GM21576 (cell line): ENCODE results near the gene CLIC5.
A peak's percentile ranks its signal among the peaks of the same experiment; 100 is the strongest.

Source experiments
- ATAC-seq: cut with Tn5 transposase; IDR thresholded peaks from one replicate; pipeline ENCODE4 v1.9.1; 2021; ENCODE audit warnings: mild to moderate bottlenecking, moderate library complexity; ENCODE audit not compliant: unreplicated experiment

Gene CLIC5

DNA sequence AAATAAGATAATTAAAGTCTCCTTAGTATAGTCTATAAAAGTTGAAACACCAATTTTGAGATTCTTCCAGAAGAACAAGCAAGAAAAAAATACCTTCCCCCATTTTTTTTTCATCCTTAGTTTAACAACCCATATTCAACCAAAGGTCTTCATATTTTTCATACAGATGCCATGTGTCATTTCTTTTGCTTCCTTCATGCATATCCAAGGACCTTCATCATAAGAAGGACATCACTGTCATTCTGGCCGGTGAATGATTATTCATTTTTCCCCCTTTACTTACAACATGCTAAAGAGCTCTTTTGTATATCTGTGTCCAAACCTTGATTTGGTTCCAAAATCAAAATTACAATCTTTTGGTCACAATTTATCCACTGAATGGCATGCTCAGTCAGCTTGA lies 21.3 kb upstream of the CLIC5 start:
- no peak for ATAC-seq

DNA sequence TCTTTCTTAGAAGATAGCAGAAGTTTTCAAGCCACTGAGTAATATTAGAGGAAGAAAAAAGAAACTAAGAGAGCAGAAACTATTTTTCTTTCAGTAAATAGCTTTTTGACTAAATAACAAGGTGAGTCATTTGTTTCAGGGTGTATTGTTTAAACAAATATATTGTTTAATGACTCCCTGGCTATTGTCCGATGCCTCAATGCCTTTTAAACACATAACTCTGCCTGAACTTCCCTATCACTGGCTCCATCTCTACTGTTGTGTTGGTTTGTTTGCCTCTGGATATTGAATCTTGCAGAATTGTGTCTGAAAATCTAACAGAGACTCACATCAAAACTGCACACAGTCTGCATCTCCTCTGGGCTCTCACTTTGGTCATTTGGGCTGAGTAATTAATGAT lies 19.6 kb upstream of the CLIC5 start:
- ATAC-seq, result no peak

DNA sequence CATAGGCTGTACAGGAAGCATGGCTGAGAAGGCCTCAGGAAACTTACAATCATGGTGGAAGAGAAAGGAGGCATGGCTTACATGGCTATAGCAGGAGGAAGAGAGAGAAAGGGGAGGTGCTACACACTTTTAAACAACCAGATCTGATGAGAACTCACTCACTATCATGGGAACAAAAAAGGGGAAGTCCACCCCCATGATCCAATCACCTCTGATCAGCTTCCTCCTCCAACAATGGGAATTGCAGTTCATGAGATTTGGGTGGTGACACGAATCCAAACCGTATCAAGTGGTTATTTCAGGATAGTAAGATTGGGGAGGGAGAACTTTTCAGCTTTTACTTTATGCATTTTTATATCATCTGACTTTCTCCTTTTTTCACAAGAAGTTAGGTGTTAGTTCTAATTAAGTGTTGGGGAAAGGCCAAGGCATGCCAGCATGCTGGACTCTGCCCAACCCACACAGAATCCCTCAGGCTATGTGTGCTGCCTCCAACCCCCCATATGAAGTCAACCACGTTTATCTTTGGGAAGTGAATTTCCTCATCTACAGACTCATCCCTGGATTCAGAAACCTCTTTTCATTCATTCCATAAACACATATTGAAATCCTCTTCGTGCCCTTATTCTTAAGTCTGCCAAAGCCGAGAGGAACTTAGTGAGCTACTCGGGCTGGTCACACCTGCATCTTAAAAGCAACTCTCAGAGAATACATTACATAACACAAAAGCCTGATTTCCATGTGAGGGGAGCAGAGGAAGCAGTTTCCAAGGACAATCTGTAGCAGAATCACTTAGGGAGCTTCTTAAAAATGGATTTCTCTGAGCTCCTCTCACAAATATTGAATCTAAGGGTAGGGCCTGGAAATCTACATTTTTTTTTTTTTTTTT lies 16.7 kb upstream of the CLIC5 start:
- ATAC-seq, result no peak

DNA sequence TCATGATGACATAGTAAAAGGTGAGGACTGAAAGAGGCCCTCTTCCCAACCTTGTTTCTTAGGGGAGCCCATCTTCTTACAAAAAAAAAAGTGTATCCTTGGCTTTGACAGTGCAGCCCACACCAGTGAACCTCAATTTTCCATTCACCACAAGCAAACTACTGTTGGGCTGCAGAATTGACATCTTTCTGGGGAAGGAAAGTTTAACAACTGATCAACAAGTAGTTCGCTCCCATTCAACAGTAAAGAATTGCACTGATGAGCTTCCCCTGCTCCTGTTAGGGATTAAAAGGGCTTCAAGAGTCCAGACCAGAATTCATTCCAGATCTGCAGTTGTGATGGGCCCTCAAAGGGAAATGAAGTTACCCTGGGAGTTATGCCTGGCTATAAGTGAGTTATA lies 13.9 kb upstream of the CLIC5 start:
- ATAC-seq, result no peak

DNA sequence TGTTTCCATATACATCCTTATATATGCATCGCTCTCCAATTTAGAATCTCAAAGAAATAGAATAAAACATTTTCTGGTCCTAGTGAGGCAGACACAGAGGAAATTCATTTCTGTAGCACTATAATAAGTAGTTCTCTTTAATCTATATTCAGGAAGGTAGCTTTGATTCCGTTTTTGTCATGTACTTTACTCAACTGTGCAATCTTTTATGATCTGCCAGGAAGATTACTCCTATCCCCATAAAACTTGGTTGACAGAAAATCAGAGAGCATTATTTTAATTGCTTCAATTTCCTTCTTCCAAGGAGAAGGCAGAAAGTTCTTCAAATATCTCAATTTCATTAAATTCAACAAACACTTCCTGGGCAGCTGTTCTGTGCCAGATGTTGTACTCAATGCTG lies 10.6 kb upstream of the CLIC5 start:
- ATAC-seq, result no peak

DNA sequence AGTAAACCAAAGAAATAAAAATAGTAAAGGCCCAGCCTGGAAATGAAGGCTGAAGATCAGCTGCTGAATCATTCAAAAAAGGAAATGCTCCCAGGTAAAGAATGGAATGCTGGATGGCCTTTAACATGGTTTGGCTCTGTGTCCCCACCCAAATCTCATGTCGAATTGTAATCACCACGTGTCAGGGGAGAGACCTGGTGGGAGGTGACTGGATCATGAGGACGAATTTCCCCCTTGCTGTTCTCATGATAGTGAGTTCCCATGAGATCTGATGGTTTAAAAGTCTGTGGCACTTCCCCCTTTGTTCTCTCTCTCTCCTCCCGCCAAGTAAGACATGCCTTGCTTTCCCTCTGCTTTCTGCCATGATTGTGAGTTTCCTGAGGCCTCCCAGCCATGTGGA lies 9.9 kb upstream of the CLIC5 start:
- ATAC-seq, result no peak

DNA sequence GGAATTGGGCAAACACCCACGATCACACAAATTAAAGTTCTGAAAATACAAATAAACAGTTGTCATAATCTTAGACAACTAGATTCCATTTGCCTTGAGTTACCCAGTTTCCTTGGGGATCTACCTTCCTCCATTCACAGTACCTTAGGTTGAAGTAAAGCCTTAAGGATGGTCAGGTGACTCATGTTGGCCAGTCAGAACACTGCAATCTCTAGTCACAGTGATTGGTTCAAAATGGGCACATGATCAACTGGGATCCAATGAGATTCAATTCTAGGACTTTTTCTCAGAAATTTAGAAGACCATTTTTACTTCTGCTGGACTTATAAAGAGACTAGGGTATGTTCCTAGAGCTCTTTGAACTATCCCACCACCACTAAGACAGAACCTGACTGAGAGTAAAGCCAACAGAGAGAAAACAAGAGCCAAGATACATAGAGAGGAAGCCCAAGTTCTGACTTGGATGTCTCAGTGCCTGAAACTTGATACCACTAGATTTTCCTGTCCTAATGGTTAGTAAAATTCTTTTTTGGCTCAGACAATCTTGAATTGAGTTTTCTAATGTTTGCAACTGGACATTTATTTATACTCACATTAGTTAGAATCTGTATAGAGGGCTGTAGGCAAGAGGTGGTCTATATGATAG lies 8.6 kb upstream of the CLIC5 start:
- no peak for ATAC-seq

DNA sequence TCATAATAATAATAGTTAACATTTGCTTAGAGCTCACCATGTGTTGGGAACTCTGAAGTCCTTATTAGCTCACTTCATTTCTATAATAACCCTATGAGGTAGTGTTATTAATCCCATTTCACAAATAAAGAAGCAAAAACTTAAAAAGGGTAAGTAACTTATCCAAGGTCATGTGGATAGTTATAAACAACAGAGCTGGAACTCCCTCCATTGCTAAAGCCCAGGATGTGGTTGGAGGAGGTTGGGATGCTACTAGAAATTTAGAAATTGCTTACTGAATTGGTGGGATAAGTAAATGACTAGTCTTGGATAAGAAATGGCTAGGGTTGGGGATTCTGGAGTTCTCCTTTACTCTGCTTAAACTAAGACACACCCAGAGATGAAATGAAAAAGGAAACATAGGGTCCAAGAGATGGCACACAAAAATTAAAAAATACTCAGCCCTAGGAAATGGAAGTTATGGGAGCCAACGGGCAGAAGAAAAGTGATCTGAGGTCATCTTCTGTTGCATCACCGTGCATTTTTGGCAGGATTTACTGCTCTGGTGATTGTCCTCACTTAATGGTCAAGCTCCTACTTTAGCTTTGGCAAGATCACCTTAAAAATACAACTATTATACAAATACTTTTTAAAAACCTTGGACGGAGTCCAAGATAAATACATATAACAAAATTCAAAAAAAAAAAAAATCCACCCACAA lies 7.7 kb upstream of the CLIC5 start:
- no peak for ATAC-seq

DNA sequence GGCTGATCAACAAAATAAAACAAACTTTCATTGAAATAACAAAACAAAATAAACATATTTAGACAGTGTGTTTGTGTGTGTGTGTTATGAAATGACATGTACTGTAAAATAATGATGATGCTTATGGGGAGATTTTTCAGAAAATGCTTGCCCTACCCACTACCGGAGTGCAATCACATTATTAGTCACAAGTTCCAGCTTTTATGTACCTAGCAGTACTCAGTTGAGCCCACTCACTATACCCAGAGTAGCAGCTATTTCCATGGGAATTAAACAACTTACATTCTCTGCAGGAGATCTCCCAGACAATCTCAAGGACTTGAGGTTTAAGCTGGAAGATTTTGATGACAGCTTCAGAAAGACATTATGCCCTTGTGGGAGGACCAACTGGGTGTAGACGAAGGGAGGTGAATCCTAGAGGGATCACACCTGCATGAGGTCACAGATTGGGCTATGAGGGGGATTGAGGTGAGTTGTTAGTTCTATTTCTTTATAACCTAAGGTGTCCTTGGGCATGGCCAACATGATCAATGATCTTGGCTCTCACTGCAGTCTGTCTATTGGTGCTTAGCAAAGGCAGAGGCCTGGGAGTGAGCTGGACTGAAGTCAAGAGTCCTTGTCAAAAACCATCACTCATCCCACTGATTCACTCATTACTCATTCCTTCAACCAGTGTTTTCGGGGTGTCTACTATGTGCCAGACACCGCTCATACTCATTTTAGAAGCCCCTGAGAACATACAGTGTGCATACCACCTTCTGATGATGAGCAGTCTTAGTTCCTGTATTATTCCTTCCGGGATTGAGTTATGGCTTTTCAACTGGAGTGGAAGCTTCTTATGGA lies 6.7 kb upstream of the CLIC5 start:
- no peak for ATAC-seq

DNA sequence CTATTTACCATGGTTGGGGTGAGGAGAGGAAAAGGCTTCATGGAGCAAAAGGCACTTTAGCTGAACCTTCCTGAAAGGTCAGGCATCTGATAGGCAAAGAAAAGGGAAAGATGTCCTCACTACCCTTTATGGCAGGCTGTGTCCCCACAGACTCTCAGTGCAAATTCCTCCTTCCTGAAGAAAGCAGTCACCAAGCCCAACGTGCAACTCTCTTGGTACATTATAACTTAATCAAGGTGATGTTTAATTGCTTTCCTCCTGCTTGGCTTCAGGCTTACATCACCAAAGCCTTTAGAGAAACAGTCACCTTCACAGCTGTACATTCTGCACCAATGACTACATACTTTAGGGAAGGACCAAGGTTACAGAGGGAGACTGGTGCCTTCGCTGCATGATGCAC lies 2.1 kb upstream of the CLIC5 start:
- ATAC-seq, result no peak

DNA sequence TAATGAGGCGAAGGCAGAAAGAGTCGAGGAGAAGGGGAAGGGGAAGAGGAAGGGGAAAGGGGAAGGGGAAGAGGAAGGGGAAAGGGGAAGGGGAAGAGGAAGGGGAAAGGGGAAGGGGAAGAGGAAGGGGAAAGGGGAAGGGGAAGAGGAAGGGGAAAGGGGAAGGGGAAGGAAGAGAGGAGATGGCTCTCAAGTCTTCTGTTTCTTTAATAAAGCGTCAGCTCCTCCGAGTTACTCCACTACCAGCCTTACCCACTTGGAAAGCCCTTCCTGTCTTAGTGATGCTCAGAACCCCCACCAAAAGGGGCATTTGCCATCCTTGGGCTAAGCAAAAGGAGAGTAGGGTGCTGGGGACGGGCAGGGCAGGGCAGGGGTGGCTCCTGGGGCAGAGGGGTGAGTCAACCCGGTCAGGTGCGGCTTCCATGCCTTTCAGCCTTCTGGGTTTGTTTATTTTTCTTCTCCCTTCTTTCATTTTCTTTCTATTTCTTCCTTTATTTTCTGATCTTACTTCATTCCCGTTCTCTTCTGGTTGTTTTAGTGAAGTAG lies 476 bp upstream of the CLIC5 start:
- no peak for ATAC-seq

DNA sequence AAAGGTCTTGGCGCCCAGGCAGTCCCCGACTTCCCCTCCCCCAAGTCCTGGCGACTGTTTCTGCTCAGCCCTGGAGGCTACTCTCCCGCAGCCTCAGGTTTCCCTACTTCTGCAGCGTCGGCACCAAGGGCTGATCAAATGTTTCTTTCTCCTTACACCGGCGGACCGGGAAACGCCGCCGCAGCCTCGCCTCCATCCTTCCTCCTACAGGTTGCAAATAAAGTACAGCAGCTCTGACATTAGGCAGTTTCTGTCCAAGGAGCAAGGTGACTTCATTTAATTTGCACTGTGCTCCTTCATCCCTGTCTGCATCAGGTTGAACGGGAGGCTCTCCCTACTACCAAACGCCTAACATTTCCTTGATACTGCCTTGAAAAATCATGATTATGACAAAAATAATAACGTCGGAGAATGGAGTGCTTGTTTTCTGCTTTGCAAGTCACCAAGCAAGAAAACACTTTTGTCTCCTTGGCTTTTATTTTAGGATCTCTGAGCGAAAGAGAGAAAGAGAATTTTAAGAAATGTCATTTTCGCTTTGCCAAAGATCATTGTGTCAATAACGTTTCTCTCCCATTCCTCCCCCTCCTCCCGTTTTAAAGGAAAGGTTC lies 1.0 kb downstream of the CLIC5 start:
- ATAC-seq, result no peak

DNA sequence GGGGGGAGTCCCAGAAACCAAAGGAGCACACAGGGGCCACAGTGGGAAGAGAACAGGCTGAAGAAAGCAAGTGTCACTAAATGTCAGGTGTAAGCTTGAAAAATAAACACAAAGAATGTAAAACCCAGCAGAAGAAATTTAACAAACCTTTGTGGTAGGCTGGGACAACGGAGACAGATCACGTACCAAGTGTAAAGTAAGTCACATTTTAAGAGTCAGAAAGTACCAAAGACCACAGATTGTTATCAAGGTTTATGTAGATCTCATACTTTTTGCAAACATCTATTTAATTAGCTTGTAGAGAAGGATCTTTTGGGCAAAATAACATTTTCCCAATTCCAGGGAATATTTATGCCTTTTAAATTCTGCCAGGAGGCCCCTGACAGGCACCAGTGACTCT lies 1.6 kb downstream of the CLIC5 start:
- ATAC-seq, result no peak

DNA sequence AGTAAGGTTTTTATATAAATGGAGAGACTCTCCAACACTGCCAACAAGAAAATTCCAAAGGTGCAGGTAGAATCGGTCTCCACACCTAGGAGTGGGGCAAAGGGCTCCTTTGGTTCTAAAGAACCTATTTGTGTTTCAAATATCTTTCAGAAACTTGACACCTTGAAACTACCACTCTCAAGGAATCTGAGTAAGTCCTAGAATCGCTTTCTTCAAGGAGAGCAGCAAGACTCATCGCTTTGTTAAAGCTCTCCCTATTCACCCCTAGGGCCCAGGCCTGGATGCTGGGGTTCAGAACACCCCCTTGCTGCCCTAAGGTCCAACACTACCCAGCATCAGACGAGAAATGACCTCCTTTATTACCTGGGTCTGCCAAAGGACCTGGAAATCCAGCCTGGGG lies 2.0 kb downstream of the CLIC5 start:
- ATAC-seq, result no peak

DNA sequence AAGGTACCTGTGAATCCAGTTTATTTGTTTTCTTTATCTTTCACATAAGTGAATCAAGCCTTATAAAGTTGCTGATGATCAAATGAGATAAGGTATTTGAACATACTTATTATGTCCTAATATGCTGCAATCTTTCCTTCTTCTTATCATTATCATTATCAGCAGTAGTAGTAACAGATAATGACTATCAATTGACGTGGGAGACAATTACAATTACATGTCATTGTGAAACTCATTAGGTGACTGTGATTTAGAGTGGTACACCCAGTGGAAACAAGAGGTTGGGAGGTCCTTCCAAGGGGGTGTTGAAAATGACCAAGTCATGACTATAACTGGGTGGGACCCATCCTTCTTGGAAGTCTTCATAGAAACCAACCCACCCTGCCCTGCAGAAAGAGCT lies 2.8 kb downstream of the CLIC5 start:
- ATAC-seq, result no peak

DNA sequence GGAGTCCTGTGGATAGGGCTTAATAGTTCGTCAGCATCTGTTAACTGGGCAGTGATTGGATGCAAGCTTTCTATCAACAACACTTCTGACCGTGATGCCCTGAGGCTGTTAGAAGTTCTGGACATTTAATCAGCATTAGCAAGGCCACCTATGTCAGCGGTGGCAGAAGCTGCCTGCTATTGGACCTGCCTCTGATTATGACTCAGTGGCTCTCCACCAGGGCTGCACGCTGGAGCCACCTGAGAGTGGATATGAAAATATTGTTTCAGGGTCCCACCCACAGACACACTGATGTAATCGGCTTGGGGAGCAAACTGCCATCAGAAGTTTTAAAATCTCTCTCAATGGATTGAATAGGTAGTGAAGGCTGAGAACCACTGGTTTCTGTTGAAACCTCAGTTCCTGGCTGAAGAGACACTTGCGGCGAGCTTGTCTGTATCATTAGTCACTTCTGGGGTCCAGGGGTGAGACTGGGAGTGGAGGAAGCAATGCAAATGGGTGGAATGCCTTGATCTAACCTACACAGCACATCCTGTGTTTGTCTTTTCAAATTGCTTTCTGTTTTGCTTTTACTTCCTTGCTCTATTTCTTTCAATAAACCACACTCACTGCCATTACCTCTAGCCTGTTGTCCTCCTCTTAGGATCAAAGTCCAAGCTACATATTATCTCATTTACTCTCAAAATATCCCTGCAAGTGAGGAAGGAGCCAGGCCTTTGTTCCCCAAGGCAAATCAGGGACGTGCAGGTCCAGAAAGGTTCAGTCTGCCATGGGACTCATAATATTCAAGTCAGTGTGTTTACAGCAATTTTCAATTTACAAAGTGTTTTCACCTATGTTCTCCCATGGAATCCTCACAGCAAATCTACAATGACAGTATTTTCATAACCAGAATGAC lies 4.2 kb downstream of the CLIC5 start:
- ATAC-seq, result peak; percentile 97

DNA sequence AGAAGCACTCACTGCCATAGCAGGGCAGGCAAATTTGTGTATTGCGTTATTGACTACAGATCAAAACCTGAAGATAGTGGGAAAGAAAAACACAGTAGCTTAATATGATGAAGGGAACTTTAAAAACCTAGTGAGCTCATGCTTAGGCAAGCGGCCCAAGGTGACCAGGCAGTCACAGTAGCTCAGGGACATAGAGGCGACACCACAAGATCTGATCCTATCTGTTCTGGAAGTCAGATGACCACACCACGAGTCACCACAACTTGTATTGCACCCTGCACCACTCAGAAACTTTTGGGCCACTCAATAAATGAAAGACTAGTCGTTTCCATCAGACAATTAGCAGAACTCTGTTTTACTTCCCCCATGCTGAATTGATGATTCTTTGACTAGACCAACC lies 4.9 kb downstream of the CLIC5 start:
- no peak for ATAC-seq

DNA sequence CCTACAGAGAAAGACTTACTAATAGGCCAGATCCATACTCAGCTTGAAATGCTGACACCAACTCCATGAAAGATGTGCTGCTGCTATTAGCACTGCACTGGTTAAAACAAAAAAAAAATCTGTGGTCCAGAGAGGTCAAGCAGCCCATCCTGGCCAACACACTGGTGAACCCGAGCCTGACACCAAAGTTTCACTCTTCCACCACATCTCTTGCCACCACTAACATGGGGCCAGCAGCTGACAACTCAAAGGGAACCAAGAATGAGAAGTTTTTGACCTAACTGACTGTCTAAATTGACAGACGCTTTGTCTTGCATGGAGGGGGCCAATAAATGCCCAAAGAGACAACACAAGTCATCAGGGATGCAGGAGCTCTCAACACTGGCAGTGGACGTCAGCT lies 5.4 kb downstream of the CLIC5 start:
- ATAC-seq, result no peak

DNA sequence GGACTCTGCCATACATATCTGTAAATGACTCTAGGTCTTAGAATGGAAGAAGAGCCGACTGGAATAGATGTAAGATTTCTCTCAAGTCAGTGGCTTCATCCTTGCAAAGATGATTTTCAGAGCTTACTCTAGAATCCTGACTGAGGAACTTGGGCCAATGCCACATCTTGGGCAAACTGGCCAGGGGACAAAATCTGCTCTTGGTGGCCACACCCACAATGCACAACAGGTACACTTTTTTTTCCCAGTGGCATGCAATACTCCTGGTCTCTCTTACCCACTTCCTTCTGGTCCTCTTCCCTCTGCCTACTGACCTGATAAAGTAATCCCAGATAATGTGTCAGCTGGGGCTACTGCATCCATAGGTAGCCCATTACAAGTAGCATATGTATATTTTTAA lies 13.4 kb downstream of the CLIC5 start:
- no peak for ATAC-seq
